Brain microvascular endothelial cell (primary cell): ENCODE results near the gene EML3.

ENCODE experiments used
- DNase-seq: peaks from one replicate; pipeline ENCODE4 v3.0.0-alpha.2; 2020
- H3K27ac ChIP-seq: fragments of 250-450 bp; sonication (Bioruptor Pico); 2 replicates; pipeline ENCODE4 v1.5.1; 2020; ENCODE audit warnings: mild to moderate bottlenecking, moderate library complexity
- H3K27me3 ChIP-seq: fragments of 250-450 bp; sonication (Bioruptor Pico); replicated peaks from 2 replicates; pipeline ENCODE4 v1.5.1; 2020; ENCODE audit warnings: mild to moderate bottlenecking
- H3K36me3 ChIP-seq: fragments of 250-450 bp; sonication (Bioruptor Pico); replicated peaks from 2 replicates; pipeline ENCODE4 v1.5.1; 2020; ENCODE audit warnings: mild to moderate bottlenecking
- H3K4me3 ChIP-seq: 2 replicates; pipeline ENCODE4 v1.5.1; 2011; ENCODE audit warnings: low read depth, mild to moderate bottlenecking, control low read depth, low read length, moderate library complexity
- in situ Hi-C: cut with HindIII; loops from 2 replicates; pipeline ENCODE4 v1.10.0; 2017; ENCODE audit warnings: low sequenced_read_pairs, low pct_ligation_motif_present
- TF ChIP-seq, protein P1 (sequence below): IDR thresholded peaks from 2 replicates; pipeline ENCODE4 v1.5.1; 2011; ENCODE audit warnings: low read depth, mild to moderate bottlenecking, moderate library complexity, low read length, control low read depth, inconsistent platforms; ENCODE audit errors: missing control alignments

EML3 gene

GRCh38 chr11:62607714-62608113 lies 4.9 kb downstream of the EML3 start:
- TF ChIP-seq, protein P1, sequence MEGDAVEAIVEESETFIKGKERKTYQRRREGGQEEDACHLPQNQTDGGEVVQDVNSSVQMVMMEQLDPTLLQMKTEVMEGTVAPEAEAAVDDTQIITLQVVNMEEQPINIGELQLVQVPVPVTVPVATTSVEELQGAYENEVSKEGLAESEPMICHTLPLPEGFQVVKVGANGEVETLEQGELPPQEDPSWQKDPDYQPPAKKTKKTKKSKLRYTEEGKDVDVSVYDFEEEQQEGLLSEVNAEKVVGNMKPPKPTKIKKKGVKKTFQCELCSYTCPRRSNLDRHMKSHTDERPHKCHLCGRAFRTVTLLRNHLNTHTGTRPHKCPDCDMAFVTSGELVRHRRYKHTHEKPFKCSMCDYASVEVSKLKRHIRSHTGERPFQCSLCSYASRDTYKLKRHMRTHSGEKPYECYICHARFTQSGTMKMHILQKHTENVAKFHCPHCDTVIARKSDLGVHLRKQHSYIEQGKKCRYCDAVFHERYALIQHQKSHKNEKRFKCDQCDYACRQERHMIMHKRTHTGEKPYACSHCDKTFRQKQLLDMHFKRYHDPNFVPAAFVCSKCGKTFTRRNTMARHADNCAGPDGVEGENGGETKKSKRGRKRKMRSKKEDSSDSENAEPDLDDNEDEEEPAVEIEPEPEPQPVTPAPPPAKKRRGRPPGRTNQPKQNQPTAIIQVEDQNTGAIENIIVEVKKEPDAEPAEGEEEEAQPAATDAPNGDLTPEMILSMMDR = no peak
- Histone ChIP-seq H3K27ac (no peak overlapping the region), H3K27me3 (no peaks in the 10 kb centered on the region), H3K36me3 (peaks cover 2% of the 10 kb centered on the region), H3K4me3 (no peak overlapping the region)
- no peak for DNase-seq
- in situ Hi-C loops = no loop called here

GRCh38 chr11:62605902-62606301 lies 6.7 kb downstream of the EML3 start:
- H3K36me3 ChIP-seq = peaks cover 2% of the 10 kb centered on the region
- in situ Hi-C loops = no loop called here
- no peak overlapping the region for H3K4me3 ChIP-seq
- TF ChIP-seq, protein P1 = no peak
- DNase-seq = no peak
- H3K27ac ChIP-seq = no peak overlapping the region
- H3K27me3 ChIP-seq = no peaks in the 10 kb centered on the region

DNA sequence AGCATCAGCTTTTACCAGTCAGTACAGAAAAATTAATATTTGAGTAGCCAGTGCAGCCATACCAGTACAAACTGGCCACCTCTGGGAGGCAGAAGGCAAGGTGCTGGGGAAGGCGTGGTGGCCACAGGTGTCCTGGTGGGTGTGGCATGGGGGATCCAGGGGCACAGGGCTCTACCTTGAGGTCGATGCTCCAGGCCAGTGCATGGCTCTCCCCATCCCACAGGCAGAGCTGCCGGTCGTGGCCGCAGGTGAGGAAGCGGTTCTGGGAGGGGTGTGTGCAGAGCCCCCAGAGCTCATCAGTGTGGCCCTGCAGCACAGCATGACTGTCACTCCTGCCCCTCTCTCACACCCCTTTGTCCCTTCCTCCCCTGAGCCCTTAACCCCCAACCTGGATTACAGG lies 7.1 kb downstream of the EML3 start:
- Histone ChIP-seq H3K4me3 (no peak overlapping the region), H3K27me3 (no peaks in the 10 kb centered on the region), H3K27ac (no peak overlapping the region), H3K36me3 (peaks cover 2% of the 10 kb centered on the region)
- in situ Hi-C loops = no loop called here
- TF ChIP-seq, protein P1 = no peak
- DNase-seq = no peak

DNA sequence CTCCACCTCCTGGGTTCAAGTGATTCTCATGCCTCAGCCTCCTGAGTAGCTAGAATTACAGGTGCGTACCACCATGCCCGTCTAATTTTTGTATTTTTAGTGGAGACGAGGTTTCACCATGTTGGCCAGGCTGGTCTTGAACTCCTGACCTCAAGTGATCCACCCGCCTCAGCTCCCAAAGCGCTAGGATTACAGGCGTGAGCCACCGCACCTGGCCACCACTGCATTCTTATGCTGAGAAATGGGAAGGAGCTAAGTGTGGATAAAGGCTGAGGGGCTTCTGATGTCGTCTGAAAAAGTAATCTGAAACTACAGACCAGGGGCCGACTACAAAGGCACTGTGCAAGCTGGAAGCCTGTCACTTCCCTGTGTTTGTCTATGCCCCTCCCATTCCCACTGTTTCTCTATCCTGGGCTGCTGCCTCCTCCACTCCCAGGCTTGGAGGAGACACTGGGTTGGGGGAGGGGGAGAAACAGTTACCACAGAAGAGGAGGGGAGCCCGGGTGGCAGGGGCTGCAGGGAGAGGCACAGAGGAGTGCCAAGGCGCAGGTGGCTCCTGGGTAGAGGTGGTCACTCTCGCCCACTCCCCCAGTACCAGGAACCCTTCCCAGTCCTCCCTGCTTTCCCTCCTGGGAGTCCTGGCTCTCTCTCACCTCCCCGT lies 8.0 kb downstream of the EML3 start:
- TF ChIP-seq, protein P1 = no peak
- no peaks in the 10 kb centered on the region for H3K27me3 ChIP-seq
- DNase-seq = no peak
- H3K36me3 ChIP-seq = peaks cover 4% of the 10 kb centered on the region
- H3K4me3 ChIP-seq = no peak overlapping the region
- in situ Hi-C loops = no loop called here
- H3K27ac ChIP-seq = no peak overlapping the region

DNA sequence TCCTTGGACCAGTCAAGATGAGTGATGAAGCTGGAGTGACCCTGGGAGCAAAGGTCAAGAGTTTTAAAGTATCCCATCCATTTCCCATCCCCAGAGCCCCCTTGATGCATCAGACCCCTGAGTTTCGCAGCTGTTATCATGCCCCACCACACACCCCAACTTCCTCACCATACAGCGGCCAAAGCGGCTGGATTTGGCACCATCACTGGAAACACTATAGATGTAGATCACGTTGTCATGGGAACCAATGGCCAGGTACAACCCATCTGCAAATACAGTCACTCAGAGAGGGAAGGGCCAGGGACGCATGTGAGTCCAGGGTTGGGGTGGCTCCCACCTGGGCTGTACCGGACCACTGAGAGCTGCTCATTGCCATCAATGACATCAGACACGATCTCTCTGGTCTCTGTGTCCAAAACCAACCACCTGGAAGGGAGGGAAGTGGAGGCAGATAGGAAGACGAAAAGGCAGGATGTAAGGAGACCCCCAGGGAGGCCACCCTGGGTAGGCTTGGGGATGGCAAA lies 8.7 kb downstream of the EML3 start:
- H3K36me3 ChIP-seq = peaks cover 5% of the 10 kb centered on the region
- no peak overlapping the region for H3K27ac ChIP-seq
- no peak for DNase-seq
- in situ Hi-C loops = no loop called here
- no peak overlapping the region for H3K4me3 ChIP-seq
- TF ChIP-seq, protein P1 = no peak
- H3K27me3 ChIP-seq = no peaks in the 10 kb centered on the region

DNA sequence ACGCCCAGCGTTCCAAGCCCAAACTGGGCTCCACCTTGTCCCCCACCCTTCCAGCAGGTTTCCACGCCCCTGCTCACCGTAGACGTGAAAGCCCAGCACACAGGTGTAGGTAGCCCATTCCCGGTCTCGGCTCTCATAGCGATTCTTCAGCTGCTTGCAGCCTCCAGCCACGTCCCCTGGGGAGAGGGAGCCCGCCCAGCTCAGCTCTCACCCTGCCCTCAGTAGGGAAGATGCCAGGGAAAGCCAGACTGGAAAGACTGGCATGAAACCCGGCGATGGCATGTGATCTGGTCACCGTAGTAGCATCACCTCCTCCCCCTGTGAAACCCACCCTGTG lies 9.5 kb downstream of the EML3 start:
- Histone ChIP-seq H3K27ac (no peak overlapping the region), H3K4me3 (peak overlapping the region; percentile 93), H3K27me3 (no peaks in the 10 kb centered on the region), H3K36me3 (peaks cover 11% of the 10 kb centered on the region)
- TF ChIP-seq, protein P1 = no peak
- in situ Hi-C loops = no loop called here
- DNase-seq = no peak
